Activated CD8-positive, alpha-beta memory T cell treated with anti-CD3 and anti-CD28 coated beads, Interleukin-2, amount 50 U/mL, for 1 hour (primary cell): ENCODE data around the gene ZBTB32.

Source experiments
- DNase-seq: peaks from one replicate; pipeline ENCODE4 v3.0.0-alpha.2; 2020; ENCODE audit errors: extremely low read depth

ZBTB32 gene

GRCh38 chr19:35695895-35696422 lies 8.4 kb upstream of the ZBTB32 start:
- DNase-seq: no peak

GRCh38 chr19:35696835-35697234 lies 7.5 kb upstream of the ZBTB32 start:
- DNase-seq: no peak

- DNase-seq: peak; percentile 84
Observed at GRCh38 chr19:35702223-35703012, 1.9 kb upstream of the ZBTB32 start.

GRCh38 chr19:35703343-35703742 lies 1.0 kb upstream of the ZBTB32 start:
- DNase-seq: no peak

GRCh38 chr19:35708391-35708790 lies 4.0 kb downstream of the ZBTB32 start:
- no peak for DNase-seq

- DNase-seq: no peak
Observed at GRCh38 chr19:35710784-35711723, 6.7 kb downstream of the ZBTB32 start.

- no peak for DNase-seq
Observed at GRCh38 chr19:35712567-35713505, 8.5 kb downstream of the ZBTB32 start.

GRCh38 chr19:35713506-35713850 lies 9.1 kb downstream of the ZBTB32 start:
- no peak for DNase-seq

GRCh38 chr19:35713904-35714495 lies 9.6 kb downstream of the ZBTB32 start:
- DNase-seq: no peak

GRCh38 chr19:35714601-35715354 lies 10.4 kb downstream of the ZBTB32 start:
- DNase-seq: no peak

- DNase-seq: no peak
Observed at GRCh38 chr19:35715355-35715809, 11.0 kb downstream of the ZBTB32 start.

GRCh38 chr19:35715981-35716800 lies 11.8 kb downstream of the ZBTB32 start:
- DNase-seq: no peak

GRCh38 chr19:35716801-35717664 lies 12.7 kb downstream of the ZBTB32 start:
- peak; percentile 90 for DNase-seq

- DNase-seq: no peak
Observed at GRCh38 chr19:35717665-35718344, 13.4 kb downstream of the ZBTB32 start, which contains the start of gene KMT2B. TSS of gene KMT2B (plus strand) at chr19:35718003. CDS start at chr19:35718019, 16 bp downstream.

- DNase-seq: no peak
Observed at GRCh38 chr19:35718345-35719041, 14.1 kb downstream of the ZBTB32 start.

- DNase-seq: no peak
Observed at GRCh38 chr19:35719402-35720162, 15.2 kb downstream of the ZBTB32 start.
